CD4-positive, alpha-beta T cell (primary cell): Measurements from ENCODE around the gene CEP20. TPM values are rescaled to one million over a fixed set of nuclear protein-coding genes. Genes with fewer than 3 reads are reported as not detected.
"Not testable (repeated sequence)": the region's sequence is repeated elsewhere in the genome, so short reads cannot be mapped to it uniquely, and the experiment has no call there.

Source experiments
- ATAC-seq: fragments of 200-7000 bp; cut with Tn5 transposase; one replicate; pipeline ENCODE4 v1.10.0; 2022; ENCODE audit warnings: mild to moderate bottlenecking; ENCODE audit not compliant: poor library complexity
- CTCF ChIA-PET: fragments of 350-600 bp; sonication (Branson Sonifier 250); formaldehyde crosslinking; loops from one replicate; lab custom pipeline; 2021; ENCODE audit warnings: antibody characterized with exemption, inconsistent platforms; lab: Charles Lee
- POLR2A ChIA-PET: fragments of 350-600 bp; sonication (Branson Sonifier 250); formaldehyde crosslinking; loops from one replicate; lab custom pipeline; 2021; ENCODE audit warnings: antibody characterized with exemption, inconsistent platforms; lab: Charles Lee
- DNase-seq, 14 experiments: peaks; one replicate each; pipeline ENCODE4 v3.0.0-alpha.2; 2013 to 2020; ENCODE audit warnings: mixed read lengths in 2 of 14
- H3K27ac ChIP-seq, 2 donors: one replicate each; pipeline versions ENCODE4 v1.5.1 to v1.7.0; 2013; ENCODE audit warnings: low read length in 2 of 2, low read depth in 1 of 2, mild to moderate bottlenecking in 1 of 2
- H3K27me3 ChIP-seq, 2 experiments: 1 replicate in 1 of 2; 2 replicates in 1 of 2; pipeline versions ENCODE4 v1.6.1 to v1.7.0; 2013; ENCODE audit warnings: low read length in 2 of 2, control low read depth in 1 of 2, mild to moderate bottlenecking in 1 of 2, moderate library complexity in 1 of 2; ENCODE audit not compliant: insufficient read depth in 2 of 2, control insufficient read depth in 1 of 2
- H3K36me3 ChIP-seq: one replicate; pipeline ENCODE4 v1.6.1; 2013; ENCODE audit warnings: low read length, control low read depth; ENCODE audit not compliant: insufficient read depth
- H3K4me1 ChIP-seq: one replicate; pipeline ENCODE4 v1.6.1; 2013; ENCODE audit warnings: low read length, control low read depth; ENCODE audit not compliant: insufficient read depth
- H3K4me3 ChIP-seq: one replicate; pipeline ENCODE4 v1.5.1; 2013; ENCODE audit warnings: mild to moderate bottlenecking, low read length, moderate library complexity
- H3K9me3 ChIP-seq, 2 experiments: 1 replicate in 1 of 2; 2 replicates in 1 of 2; pipeline versions ENCODE4 v1.6.1 to v1.7.0; 2013; ENCODE audit warnings: low read length in 2 of 2, mild to moderate bottlenecking in 2 of 2, control low read depth in 1 of 2, moderate library complexity in 1 of 2; ENCODE audit not compliant: control insufficient read depth in 1 of 2, insufficient read depth in 1 of 2
- H3K27ac Mint-ChIP-seq: one replicate; pipeline ENCODE4 v1.8.0; 2020; ENCODE audit warnings: mixed read lengths
- H3K27me3 Mint-ChIP-seq: one replicate; pipeline ENCODE4 v1.8.0; 2021; ENCODE audit warnings: mixed read lengths
- H3K36me3 Mint-ChIP-seq: one replicate; pipeline ENCODE4 v1.8.0; 2021; ENCODE audit warnings: low read depth, mixed read lengths
- H3K4me1 Mint-ChIP-seq: one replicate; pipeline ENCODE4 v1.8.0; 2021; ENCODE audit warnings: low read depth, mixed read lengths
- H3K4me3 Mint-ChIP-seq: one replicate; pipeline ENCODE4 v1.8.0; 2020; ENCODE audit warnings: mild to moderate bottlenecking, mixed read lengths
- H3K9me3 Mint-ChIP-seq: one replicate; pipeline ENCODE4 v1.8.0; 2020; ENCODE audit warnings: mixed read lengths
- CTCF ChIP-seq: fragments of 200-600 bp; IDR thresholded peaks from one replicate; pipeline ENCODE4 v1.8.0; 2022; ENCODE audit warnings: antibody characterized with exemption, mild to moderate bottlenecking
- intact Hi-C, 2 experiments: fragments of 100-400 bp; cut with DNase I in 1 of 2; cut with micrococcal nuclease in 1 of 2; formaldehyde crosslinking; loops; one replicate each; pipeline versions ENCODE4 v1.15.1 to v1.9.0; 2023 to 2025; cut with DNase I, micrococcal nuclease
- total RNA-seq, 174 experiments: library from RNA in 2 of 174; stranded (reverse) in 2 of 174; gene quantifications; one replicate each; pipeline ENCODE4 v1.2.3 and lab custom pipeline; 2021 to 2026

Gene CEP20
- total RNA-seq, 2 experiments from 2014 or later, result 14.4 to 15.5 TPM

GRCh38 chr16:15925631-15926030 is 37.2 kb upstream of the CEP20 start:
- CTCF ChIA-PET, result no interaction called here
- Mint-ChIP-seq H3K4me3 (no peak overlapping the region), H3K27ac (no peak overlapping the region)

GRCh38 chr16:15924996-15925395 is 36.6 kb upstream of the CEP20 start:
- no peak for ATAC-seq
- no peaks in the 10 kb centered on the region for H3K36me3 ChIP-seq
- no peak for DNase-seq
- intact Hi-C loops, result no loop called here
- Mint-ChIP-seq H3K36me3 (no peaks in the 10 kb centered on the region), H3K4me1 (no peaks in the 10 kb centered on the region), H3K9me3 (no peaks in the 10 kb centered on the region), H3K27me3 (no peaks in the 10 kb centered on the region), H3K4me3 (no peak overlapping the region), H3K27ac (no peak overlapping the region)
- H3K27me3 ChIP-seq, result no peaks in the 10 kb centered on the region
- H3K9me3 ChIP-seq, result no peaks in the 10 kb centered on the region
- H3K27ac ChIP-seq, result no peak overlapping the region
- ChIA-PET CTCF (no interaction called here), POLR2A (no interaction called here)
- H3K4me1 ChIP-seq, result no peaks in the 10 kb centered on the region
- TF ChIP-seq CTCF, result no peak
- H3K4me3 ChIP-seq, result no peak overlapping the region

More at GRCh38 chr16:15925631-15926030, 37.2 kb upstream of the CEP20 start:
- no peaks in the 10 kb centered on the region for H3K36me3 Mint-ChIP-seq
- no peaks in the 10 kb centered on the region for H3K27me3 Mint-ChIP-seq
- H3K4me1 Mint-ChIP-seq, result no peaks in the 10 kb centered on the region
- H3K4me1 ChIP-seq, result no peaks in the 10 kb centered on the region
- no peak overlapping the region for H3K27ac ChIP-seq
- no peak for TF ChIP-seq CTCF
- H3K9me3 ChIP-seq, result no peaks in the 10 kb centered on the region
- H3K27me3 ChIP-seq, result no peaks in the 10 kb centered on the region
- intact Hi-C loops, result no loop called here
- no peaks in the 10 kb centered on the region for H3K9me3 Mint-ChIP-seq
- no peak for ATAC-seq
- POLR2A ChIA-PET, result no interaction called here
- H3K36me3 ChIP-seq, result no peaks in the 10 kb centered on the region
- no peak overlapping the region for H3K4me3 ChIP-seq
- no peak for DNase-seq

GRCh38 chr16:15919331-15919730 is 30.9 kb upstream of the CEP20 start:
- Mint-ChIP-seq H3K36me3 (no peaks in the 10 kb centered on the region), H3K4me1 (no peaks in the 10 kb centered on the region), H3K4me3 (no peak overlapping the region), H3K9me3 (no peaks in the 10 kb centered on the region), H3K27ac (no peak overlapping the region), H3K27me3 (no peaks in the 10 kb centered on the region)
- ATAC-seq (no peak), DNase-seq (no peak)
- ChIA-PET POLR2A (no interaction called here), CTCF (no interaction called here)
- no peak overlapping the region for H3K27ac ChIP-seq
- intact Hi-C loops, result no loop called here
- H3K27me3 ChIP-seq, result no peaks in the 10 kb centered on the region
- H3K4me1 ChIP-seq, result no peaks in the 10 kb centered on the region
- H3K9me3 ChIP-seq, result no peaks in the 10 kb centered on the region
- H3K4me3 ChIP-seq, result no peak overlapping the region
- no peak for TF ChIP-seq CTCF
- no peaks in the 10 kb centered on the region for H3K36me3 ChIP-seq

GRCh38 chr16:15918314-15918713 is 29.9 kb upstream of the CEP20 start:
- H3K27ac Mint-ChIP-seq, H3K9me3 Mint-ChIP-seq, H3K27me3 Mint-ChIP-seq, H3K4me1 Mint-ChIP-seq, CTCF ChIA-PET, H3K36me3 Mint-ChIP-seq, H3K36me3 ChIP-seq, intact Hi-C loops, H3K4me3 Mint-ChIP-seq, DNase-seq, ATAC-seq, H3K4me1 ChIP-seq, H3K4me3 ChIP-seq, POLR2A ChIA-PET, H3K27me3 ChIP-seq, H3K27ac ChIP-seq, H3K9me3 ChIP-seq: not testable (repeated sequence)
